Neural progenitor cell (in vitro differentiated cells): ENCODE results near the gene SAMD4A.

Experiments used
- EZH2 ChIP-seq: fragments of 200-600 bp; sonication (generic); IDR thresholded peaks from 2 replicates; pipeline ENCODE4 v1.6.1; 2017; ENCODE audit warnings: antibody characterized with exemption, mild to moderate bottlenecking, moderate library complexity
- TF ChIP-seq, protein P1 (sequence below): fragments of 200-600 bp; sonication (generic); IDR thresholded peaks from 2 replicates; pipeline ENCODE4 v1.5.1; 2017; ENCODE audit warnings: antibody characterized with exemption, mild to moderate bottlenecking

DNA sequence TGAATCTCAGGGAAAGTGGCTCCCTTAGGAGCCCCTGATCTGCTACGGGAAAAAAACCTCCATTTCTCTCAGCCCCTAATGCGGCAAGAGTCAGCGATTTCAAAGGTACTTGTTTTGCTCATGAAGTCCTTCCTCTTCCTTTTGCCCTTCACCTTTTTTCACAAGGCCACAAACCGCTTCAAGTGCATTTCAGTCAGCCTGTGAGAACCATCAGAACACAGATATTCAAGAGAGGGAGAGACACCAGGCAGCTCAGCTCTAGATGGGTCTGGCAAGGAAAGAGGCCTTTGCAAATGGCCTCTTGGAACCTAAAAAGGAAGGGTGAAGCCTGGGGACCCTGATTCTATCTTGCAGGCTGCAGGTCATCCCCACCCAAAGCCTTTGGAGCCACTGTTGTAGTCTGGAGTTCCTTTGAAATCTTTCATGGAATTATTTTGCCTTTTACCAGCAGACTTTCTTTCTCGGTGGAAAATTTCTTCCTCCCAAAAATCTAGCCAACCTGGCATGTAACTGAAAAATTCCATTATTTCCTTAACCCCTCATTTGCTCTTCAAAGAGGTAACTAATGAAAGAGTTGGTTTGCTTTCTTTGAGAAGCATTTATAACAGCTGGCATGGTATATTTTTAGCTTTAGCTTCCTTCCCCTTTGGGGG, 145.0 kb downstream of the SAMD4A start:
- TF ChIP-seq, protein P1, sequence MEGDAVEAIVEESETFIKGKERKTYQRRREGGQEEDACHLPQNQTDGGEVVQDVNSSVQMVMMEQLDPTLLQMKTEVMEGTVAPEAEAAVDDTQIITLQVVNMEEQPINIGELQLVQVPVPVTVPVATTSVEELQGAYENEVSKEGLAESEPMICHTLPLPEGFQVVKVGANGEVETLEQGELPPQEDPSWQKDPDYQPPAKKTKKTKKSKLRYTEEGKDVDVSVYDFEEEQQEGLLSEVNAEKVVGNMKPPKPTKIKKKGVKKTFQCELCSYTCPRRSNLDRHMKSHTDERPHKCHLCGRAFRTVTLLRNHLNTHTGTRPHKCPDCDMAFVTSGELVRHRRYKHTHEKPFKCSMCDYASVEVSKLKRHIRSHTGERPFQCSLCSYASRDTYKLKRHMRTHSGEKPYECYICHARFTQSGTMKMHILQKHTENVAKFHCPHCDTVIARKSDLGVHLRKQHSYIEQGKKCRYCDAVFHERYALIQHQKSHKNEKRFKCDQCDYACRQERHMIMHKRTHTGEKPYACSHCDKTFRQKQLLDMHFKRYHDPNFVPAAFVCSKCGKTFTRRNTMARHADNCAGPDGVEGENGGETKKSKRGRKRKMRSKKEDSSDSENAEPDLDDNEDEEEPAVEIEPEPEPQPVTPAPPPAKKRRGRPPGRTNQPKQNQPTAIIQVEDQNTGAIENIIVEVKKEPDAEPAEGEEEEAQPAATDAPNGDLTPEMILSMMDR = no peak
- TF ChIP-seq EZH2 = no peak
